GM12873 (cell line): ENCODE results near the gene TANC1.

Experiments
- TF ChIP-seq, protein P1 (sequence below): IDR thresholded peaks from 2 replicates; pipeline ENCODE4 v1.5.1; 2012; ENCODE audit warnings: low read depth, mild to moderate bottlenecking, moderate library complexity, low read length, control low read depth; ENCODE audit not compliant: insufficient read depth; ENCODE audit errors: missing control alignments

TANC1 gene

DNA sequence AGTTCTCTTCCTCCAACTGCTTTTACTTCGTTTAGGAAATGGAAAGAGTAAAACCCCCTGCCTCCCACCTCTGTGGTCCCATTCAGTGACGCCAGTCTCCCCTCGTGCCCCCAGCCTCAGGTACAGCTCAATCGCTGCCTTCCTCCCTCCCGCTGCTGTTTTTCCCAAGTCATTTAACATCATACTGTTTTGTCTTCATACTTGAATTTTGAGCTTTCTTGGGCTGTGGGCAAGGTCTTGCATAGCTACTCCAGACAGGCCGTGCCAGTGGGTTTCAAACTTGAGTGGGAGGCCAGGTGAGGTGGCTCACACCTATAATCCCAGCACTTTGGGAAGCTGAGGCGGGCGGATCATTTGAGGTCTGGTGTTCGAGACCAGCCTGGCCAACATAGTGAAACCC is 155.3 kb downstream of the TANC1 start:
- TF ChIP-seq, protein P1, sequence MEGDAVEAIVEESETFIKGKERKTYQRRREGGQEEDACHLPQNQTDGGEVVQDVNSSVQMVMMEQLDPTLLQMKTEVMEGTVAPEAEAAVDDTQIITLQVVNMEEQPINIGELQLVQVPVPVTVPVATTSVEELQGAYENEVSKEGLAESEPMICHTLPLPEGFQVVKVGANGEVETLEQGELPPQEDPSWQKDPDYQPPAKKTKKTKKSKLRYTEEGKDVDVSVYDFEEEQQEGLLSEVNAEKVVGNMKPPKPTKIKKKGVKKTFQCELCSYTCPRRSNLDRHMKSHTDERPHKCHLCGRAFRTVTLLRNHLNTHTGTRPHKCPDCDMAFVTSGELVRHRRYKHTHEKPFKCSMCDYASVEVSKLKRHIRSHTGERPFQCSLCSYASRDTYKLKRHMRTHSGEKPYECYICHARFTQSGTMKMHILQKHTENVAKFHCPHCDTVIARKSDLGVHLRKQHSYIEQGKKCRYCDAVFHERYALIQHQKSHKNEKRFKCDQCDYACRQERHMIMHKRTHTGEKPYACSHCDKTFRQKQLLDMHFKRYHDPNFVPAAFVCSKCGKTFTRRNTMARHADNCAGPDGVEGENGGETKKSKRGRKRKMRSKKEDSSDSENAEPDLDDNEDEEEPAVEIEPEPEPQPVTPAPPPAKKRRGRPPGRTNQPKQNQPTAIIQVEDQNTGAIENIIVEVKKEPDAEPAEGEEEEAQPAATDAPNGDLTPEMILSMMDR = no peak

DNA sequence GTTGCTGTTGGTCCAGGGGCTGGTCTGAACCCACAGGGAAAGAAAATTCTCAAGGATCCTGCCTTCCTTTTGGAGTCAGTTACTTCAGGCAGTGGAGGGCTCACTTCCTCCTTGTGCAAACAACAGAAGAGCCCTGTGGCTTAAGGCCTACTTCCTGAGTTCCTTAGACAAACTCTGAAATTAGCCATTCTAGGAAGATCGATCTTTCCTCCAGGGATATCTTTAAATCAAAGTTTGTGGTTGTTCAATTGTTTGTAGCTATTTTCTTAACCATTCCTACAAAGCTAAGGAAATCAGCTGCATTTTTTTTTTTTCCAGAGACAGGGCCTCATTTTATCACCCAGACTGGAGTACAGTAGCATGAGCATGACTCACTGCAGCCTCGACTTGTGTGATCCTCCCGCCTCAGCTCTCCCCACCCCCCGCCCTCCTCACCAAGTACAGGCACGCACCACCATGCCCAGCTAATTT is 156.0 kb downstream of the TANC1 start:
- TF ChIP-seq, protein P1 = no peak

DNA sequence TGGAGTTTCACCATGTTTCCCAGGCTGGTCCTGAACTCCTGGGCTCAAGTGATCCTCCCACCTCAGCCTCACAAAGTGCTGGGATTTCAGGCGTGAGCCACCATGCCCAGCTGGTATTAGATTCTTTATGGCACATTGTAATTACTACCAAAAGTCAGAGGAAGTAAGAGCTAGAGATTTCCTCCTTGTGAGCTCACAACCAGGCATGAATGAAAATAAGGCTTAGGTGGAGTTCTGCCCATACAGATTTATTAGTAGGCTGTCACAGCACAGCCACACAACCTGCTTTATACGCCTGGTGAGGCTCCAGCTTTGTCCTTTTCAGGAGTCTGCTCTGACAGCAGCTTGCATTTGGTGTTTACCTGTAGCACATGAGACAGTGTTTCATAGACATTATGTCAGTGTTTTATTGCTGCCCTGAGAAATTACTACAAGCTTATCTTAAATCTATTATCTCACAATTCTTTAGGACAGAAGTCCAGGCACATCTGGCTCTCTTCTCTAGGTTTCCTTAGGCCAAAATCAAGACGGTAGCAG is 156.6 kb downstream of the TANC1 start:
- TF ChIP-seq, protein P1 = no peak

DNA sequence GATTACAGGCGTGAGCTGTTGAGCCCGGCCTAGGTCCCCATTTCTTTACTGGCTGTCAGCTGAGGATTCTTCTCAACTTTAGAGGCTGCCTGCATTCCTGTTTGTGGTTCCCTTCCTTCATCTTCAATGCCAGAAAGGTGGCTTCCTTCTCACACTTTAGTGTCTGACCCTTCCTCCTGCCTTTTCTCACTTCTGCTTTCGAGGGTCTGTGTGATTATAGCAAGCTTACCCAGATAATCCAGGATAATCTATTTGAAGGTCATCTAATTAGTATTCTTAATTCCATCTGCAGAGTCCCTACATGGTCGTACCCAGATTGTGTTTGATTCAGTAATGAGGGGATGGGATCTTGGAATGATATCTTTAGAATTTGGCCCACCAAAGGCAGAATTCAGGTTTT is 157.4 kb downstream of the TANC1 start:
- TF ChIP-seq, protein P1 = no peak

DNA sequence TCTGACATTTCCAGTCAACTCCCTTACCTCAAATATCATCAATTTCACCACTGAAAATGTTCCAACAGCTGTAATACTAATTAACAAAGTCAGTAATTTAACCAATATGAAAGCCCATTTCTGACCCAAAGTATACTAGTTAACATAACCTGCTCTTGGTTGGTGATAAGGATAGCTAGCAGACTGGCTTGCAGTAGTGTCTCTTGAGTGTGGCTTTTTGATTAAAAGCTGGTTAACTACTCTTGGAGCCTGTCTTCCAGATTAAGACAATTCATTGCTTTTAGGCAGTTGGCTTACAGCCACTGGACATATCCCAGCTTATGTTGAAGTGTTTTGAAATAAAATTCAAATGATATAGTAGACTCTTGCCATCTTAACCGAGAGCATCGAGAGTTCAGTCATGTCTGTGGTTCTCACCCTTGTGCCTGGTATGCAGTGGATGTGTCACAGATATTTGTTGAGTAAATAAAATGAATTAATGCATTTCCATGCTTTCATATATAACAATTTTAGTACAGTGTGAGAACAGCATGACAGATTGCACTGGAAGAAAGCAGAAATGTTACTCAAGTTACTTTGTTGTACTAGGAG is 158.1 kb downstream of the TANC1 start:
- TF ChIP-seq, protein P1 = no peak

DNA sequence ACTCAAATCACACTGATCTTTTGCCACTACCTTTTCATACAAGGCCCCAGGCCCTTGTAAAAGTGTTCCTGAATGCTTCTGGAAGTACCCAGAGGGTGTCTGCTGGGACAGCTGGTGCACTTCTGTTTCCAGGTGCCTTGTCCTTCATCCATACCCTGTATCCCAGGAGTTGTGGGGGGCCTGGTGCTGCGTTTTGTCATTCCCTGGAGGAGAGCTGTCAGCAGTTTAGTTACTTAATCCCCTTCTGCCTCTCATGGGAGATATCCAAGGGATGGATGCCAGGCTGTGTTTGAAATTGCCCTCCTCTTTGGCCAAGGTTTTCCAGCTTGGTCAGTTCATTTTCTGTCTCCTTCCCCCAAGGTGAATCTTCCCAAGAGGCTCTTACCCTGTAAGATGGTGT is 159.8 kb downstream of the TANC1 start:
- TF ChIP-seq, protein P1 = no peak

DNA sequence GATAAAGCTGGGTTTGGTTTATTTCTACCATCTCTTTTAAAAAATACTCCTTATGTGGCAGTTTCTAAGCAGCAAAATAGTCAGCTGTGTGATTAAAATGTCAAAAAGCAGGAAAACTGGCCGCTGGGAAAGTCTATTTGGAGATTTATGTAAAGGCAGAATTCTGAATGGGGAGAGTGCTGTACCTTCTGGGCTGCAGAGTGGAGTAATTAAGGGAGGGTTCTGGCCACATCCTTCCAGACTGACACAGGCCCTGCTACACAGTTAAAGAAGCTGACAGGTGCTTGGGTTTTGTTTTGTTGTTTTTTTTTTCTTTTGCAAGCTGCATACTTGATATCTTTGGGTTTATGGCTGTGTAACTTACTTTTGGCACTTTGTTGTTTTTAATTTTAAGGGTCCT is 160.8 kb downstream of the TANC1 start:
- TF ChIP-seq, protein P1 = no peak
